CD4-positive, alpha-beta T cell treated with Interleukin-10 for 1 hour (primary cell): ENCODE results near the gene CCM2.
A peak's percentile ranks its signal among the peaks of the same experiment; 100 is the strongest.

Experiments
- DNase-seq: peaks from one replicate; pipeline ENCODE4 v3.0.0-alpha.2; 2020

CCM2 gene

GRCh38 chr7:45000093-45001032 lies at the start of gene CCM2:
CCM2 (plus strand) TSS chr7:45000201; CDS start chr7:45000334, 133 bp downstream.
- peak; percentile 19 for DNase-seq

GRCh38 chr7:44953156-44953555 lies 46.8 kb upstream of the CCM2 start:
- DNase-seq, result no peak

- DNase-seq, result no peak
Observed at GRCh38 chr7:44955733-44956132, 44.3 kb upstream of the CCM2 start.

GRCh38 chr7:44956157-44956766 lies 43.7 kb upstream of the CCM2 start:
- DNase-seq, result no peak

GRCh38 chr7:44958645-44959344 lies 41.2 kb upstream of the CCM2 start:
- no peak for DNase-seq

- DNase-seq, result peak; percentile 52
Observed at GRCh38 chr7:44959433-44959951, 40.5 kb upstream of the CCM2 start.

- no peak for DNase-seq
Observed at GRCh38 chr7:44960011-44960580, 39.9 kb upstream of the CCM2 start.

- DNase-seq, result peak; percentile 21
Observed at GRCh38 chr7:44961844-44962482, 38.0 kb upstream of the CCM2 start.

GRCh38 chr7:44962483-44963251 lies 37.3 kb upstream of the CCM2 start:
- no peak for DNase-seq

- DNase-seq, result no peak
Observed at GRCh38 chr7:44963364-44964290, 36.4 kb upstream of the CCM2 start.

GRCh38 chr7:44964384-44964830 lies 35.6 kb upstream of the CCM2 start:
- no peak for DNase-seq

- no peak for DNase-seq
Observed at GRCh38 chr7:44964831-44965440, 35.1 kb upstream of the CCM2 start.

- no peak for DNase-seq
Observed at GRCh38 chr7:44965441-44965903, 34.5 kb upstream of the CCM2 start.

- no peak for DNase-seq
Observed at GRCh38 chr7:44965937-44966730, 33.9 kb upstream of the CCM2 start.

GRCh38 chr7:44966731-44967538 lies 33.1 kb upstream of the CCM2 start:
- no peak for DNase-seq

GRCh38 chr7:44967571-44968446 lies 32.2 kb upstream of the CCM2 start:
- DNase-seq, result no peak
